Astrocyte of the spinal cord (primary cell): ENCODE results near the gene SLC7A5.

Experiments used
- DNase-seq: peaks from one replicate; pipeline ENCODE4 v3.0.0; 2011; ENCODE audit warnings: low read depth, low spot score
- H3K4me3 ChIP-seq: 2 replicates; pipeline ENCODE4 v1.5.1; 2011; ENCODE audit warnings: low read depth, mild to moderate bottlenecking, low read length, moderate library complexity
- CTCF ChIP-seq: IDR thresholded peaks from 2 replicates; pipeline ENCODE4 v1.5.1; 2012; ENCODE audit warnings: low read depth, mild to moderate bottlenecking, low read length, inconsistent platforms
- in situ Hi-C: cut with HindIII; loops from 2 replicates; pipeline ENCODE4 v1.10.0; 2017; ENCODE audit warnings: low sequenced_read_pairs

SLC7A5 gene

GRCh38 chr16:87835882-87836331 lies 33.4 kb downstream of the SLC7A5 start:
- DNase-seq, result no peak
- in situ Hi-C loops, result no loop called here
- no peak overlapping the region for H3K4me3 ChIP-seq
- TF ChIP-seq CTCF, result no peak

GRCh38 chr16:87834668-87835473 lies 34.4 kb downstream of the SLC7A5 start:
- no peak overlapping the region for H3K4me3 ChIP-seq
- TF ChIP-seq CTCF, result no peak
- in situ Hi-C loops, result no loop called here
- DNase-seq, result peak; percentile 31

GRCh38 chr16:87834005-87834667 lies 35.2 kb downstream of the SLC7A5 start:
- in situ Hi-C loops, result no loop called here
- DNase-seq, result no peak
- TF ChIP-seq CTCF, result no peak
- H3K4me3 ChIP-seq, result no peak overlapping the region

GRCh38 chr16:87833548-87833947 lies 35.8 kb downstream of the SLC7A5 start:
- in situ Hi-C loops, result no loop called here
- no peak overlapping the region for H3K4me3 ChIP-seq
- no peak for TF ChIP-seq CTCF
- DNase-seq, result no peak

GRCh38 chr16:87832741-87833502 lies 36.4 kb downstream of the SLC7A5 start:
- TF ChIP-seq CTCF, result no peak
- DNase-seq, result no peak
- H3K4me3 ChIP-seq, result no peak overlapping the region
- in situ Hi-C loops, result no loop called here

- no peak for DNase-seq
- in situ Hi-C loops, result no loop called here
- no peak for TF ChIP-seq CTCF
- H3K4me3 ChIP-seq, result no peak overlapping the region
These were observed 37.2 kb downstream of the SLC7A5 start for GRCh38 chr16:87832137-87832527.
